Measurements from ENCODE around the gene IQCM.

Gene IQCM

GRCh38 chr4:149707862-149708261 is 107.8 kb downstream of the IQCM start:
- no peak for DNase-seq

- DNase-seq, result peak; percentile 15
These were observed 108.7 kb downstream of the IQCM start for GRCh38 chr4:149706942-149707341.

- DNase-seq, result no peak
These were observed 113.0 kb downstream of the IQCM start for GRCh38 chr4:149702414-149703293.

GRCh38 chr4:149701435-149702156 is 114.0 kb downstream of the IQCM start:
- no peak for DNase-seq

GRCh38 chr4:149700272-149700671 is 115.4 kb downstream of the IQCM start:
- DNase-seq, result no peak

- no peak for DNase-seq
These were observed 116.0 kb downstream of the IQCM start for GRCh38 chr4:149699642-149700041.

GRCh38 chr4:149690726-149691125 is 124.9 kb downstream of the IQCM start:
- DNase-seq, result no peak

- no peak for DNase-seq
These were observed 131.1 kb downstream of the IQCM start for GRCh38 chr4:149684516-149684915.

GRCh38 chr4:149676076-149676475 is 139.6 kb downstream of the IQCM start:
- DNase-seq, result no peak

- DNase-seq, result no peak
These were observed 169.9 kb downstream of the IQCM start for GRCh38 chr4:149645790-149646189.

- DNase-seq, result peak; percentile 74
These were observed 177.6 kb downstream of the IQCM start for GRCh38 chr4:149638073-149638472.

GRCh38 chr4:149634368-149634767 is 181.3 kb downstream of the IQCM start:
- no peak for DNase-seq

GRCh38 chr4:149631629-149632028 is 184.0 kb downstream of the IQCM start:
- no peak for DNase-seq

GRCh38 chr4:149630064-149630463 is 185.6 kb downstream of the IQCM start:
- no peak for DNase-seq

GRCh38 chr4:149605601-149606378 is 209.9 kb downstream of the IQCM start:
- DNase-seq, result peak; percentile 82

- no peak for DNase-seq
These were observed 210.8 kb downstream of the IQCM start for GRCh38 chr4:149604827-149605226.

- no peak for DNase-seq
These were observed 220.1 kb downstream of the IQCM start for GRCh38 chr4:149595500-149595899.

- no peak for DNase-seq
These were observed 225.8 kb downstream of the IQCM start for GRCh38 chr4:149589826-149590225.

GRCh38 chr4:149584722-149585121 is 230.9 kb downstream of the IQCM start:
- no peak for DNase-seq

GRCh38 chr4:149574971-149575370 is 240.7 kb downstream of the IQCM start:
- DNase-seq, result no peak

GRCh38 chr4:149572716-149573115 is 242.9 kb downstream of the IQCM start:
- no peak for DNase-seq

GRCh38 chr4:149555799-149556198 is 259.8 kb downstream of the IQCM start:
- DNase-seq, result no peak

- no peak for DNase-seq
These were observed 260.5 kb downstream of the IQCM start for GRCh38 chr4:149555146-149555545.
